HG03103 (cell line): ENCODE results near the gene FAM83E.
"Not testable (repeated sequence)": the region's sequence is repeated elsewhere in the genome, so short reads cannot be mapped to it uniquely, and the experiment has no call there.

Experiments used
- ATAC-seq: cut with Tn5 transposase; IDR thresholded peaks from one replicate; pipeline ENCODE4 v1.9.1; 2021; ENCODE audit warnings: low read depth; ENCODE audit not compliant: unreplicated experiment

The FAM83E gene

GRCh38 chr19:48642862-48643261, 28.0 kb upstream of the FAM83E start:
- no peak for ATAC-seq

GRCh38 chr19:48641850-48642249, 27.0 kb upstream of the FAM83E start:
- no peak for ATAC-seq

- no peak for ATAC-seq
Measured at GRCh38 chr19:48639483-48640375, 24.9 kb upstream of the FAM83E start.

- no peak for ATAC-seq
Measured at GRCh38 chr19:48638831-48639381, 24.0 kb upstream of the FAM83E start.

- peak; percentile 5 for ATAC-seq
Measured at GRCh38 chr19:48637948-48638830, 23.3 kb upstream of the FAM83E start.

GRCh38 chr19:48637449-48637947, 22.6 kb upstream of the FAM83E start:
- peak; percentile 58 for ATAC-seq

- ATAC-seq, result peak; percentile 24
Measured at GRCh38 chr19:48636859-48637448, 22.1 kb upstream of the FAM83E start, which contains the start of gene DBP. TSS of gene DBP (minus strand) at chr19:48637379. CDS start at chr19:48636994, 385 bp downstream.

GRCh38 chr19:48635966-48636858, 21.3 kb upstream of the FAM83E start:
- no peak for ATAC-seq

- no peak for ATAC-seq
Measured at GRCh38 chr19:48635263-48635965, 20.5 kb upstream of the FAM83E start.

- ATAC-seq, result peak; percentile 27
Measured at GRCh38 chr19:48634424-48635262, 19.8 kb upstream of the FAM83E start.

- ATAC-seq, result no peak
Measured at GRCh38 chr19:48634036-48634342, 19.1 kb upstream of the FAM83E start.

GRCh38 chr19:48633148-48634035, 18.5 kb upstream of the FAM83E start:
- no peak for ATAC-seq

- no peak for ATAC-seq
Measured at GRCh38 chr19:48632692-48633147, 17.8 kb upstream of the FAM83E start.

GRCh38 chr19:48632286-48632685, 17.4 kb upstream of the FAM83E start:
- not testable (repeated sequence) for ATAC-seq

GRCh38 chr19:48631225-48631624, 16.3 kb upstream of the FAM83E start:
- ATAC-seq, result no peak

- no peak for ATAC-seq
Measured at GRCh38 chr19:48630296-48631063, 15.6 kb upstream of the FAM83E start.
